Measurements from ENCODE around the gene OR13C5. TPM values are rescaled to one million over a fixed set of nuclear protein-coding genes. Genes with fewer than 3 reads are reported as not detected.

OR13C5 gene
- total and polyA plus RNA-seq, 2 of the 13 experiments (the other 11 are each of a cell fraction or from before 2014, with no cell fraction given): not detected

- Histone ChIP-seq H3K79me2 (ENCODE audit: insufficient read depth, low read length) (no peaks in the 10 kb centered on the region), H3K27me3 (ENCODE audit: control insufficient read depth in 1 of 2, insufficient read depth in 2 of 2, low read length in 2 of 2) (no peaks in the 10 kb centered on the region), H3K4me1 (ENCODE audit: insufficient read depth, low read length) (no peaks in the 10 kb centered on the region), H2AFZ (ENCODE audit: low read length) (no peak overlapping the region), H3K27ac (ENCODE audit: extremely low read length, insufficient read depth, low read length) (no peak overlapping the region), H3K4me2 (ENCODE audit: low read depth, low read length) (no peak overlapping the region), H3K9me3 (ENCODE audit: low read length) (no peaks in the 10 kb centered on the region), H3K9ac (ENCODE audit: insufficient read depth, low read depth, low read length) (no peak overlapping the region), H3K4me3 (replicated peaks in 1 of 3; ENCODE audit: insufficient read depth in 1 of 3, low read depth in 2 of 3, low read length in 3 of 3) (no peak overlapping the region), H4K20me1 (ENCODE audit: insufficient read depth, low read length) (no peaks in the 10 kb centered on the region), H3K36me3 (replicated peaks in 1 of 2; ENCODE audit: control insufficient read depth in 1 of 2, insufficient read depth in 2 of 2, low read length in 2 of 2) (no peaks in the 10 kb centered on the region)
- WGBS (ENCODE audit: low lambda C conversion rate): 0% methylated on average over 1 of the region's 1 CpG
- no peak for FAIRE-seq
- CTCF ChIA-PET (ENCODE audit: low intra/inter-chr PET ratio, low total read pairs): no interaction called here
- ATAC-seq: no peak
- POLR2A ChIA-PET: no interaction called here
- in situ Hi-C loops (cut with HindIII; ENCODE audit: extremely low pct_ligation_motif_present, low pct_unique_long_range_greater_than_20kb): no loop called here
- no peak for DNase-seq (ENCODE audit: low spot score)
- no TSS peak for BruUV-seq (replicated peaks)
- intact Hi-C loops (cut with micrococcal nuclease; ENCODE audit: unreplicated experiment): no loop called here
- TF ChIP-seq ZNF777 (CRISPR knock-in tag; IDR thresholded peaks at IDR 0.05) (no peak), ZNF136 (CRISPR knock-in tag; IDR thresholded peaks at IDR 0.05; ENCODE audit: low read depth) (no peak)
Measured at GRCh38 chr9:104564358-104564757, 34.9 kb downstream of the OR13C5 start.

GRCh38 chr9:104556830-104557634, 42.2 kb downstream of the OR13C5 start:
- FAIRE-seq (no peak), DNase-seq (ENCODE audit: low spot score) (no peak), ATAC-seq (no peak)
- ChIA-PET POLR2A (no interaction called here), CTCF (ENCODE audit: low intra/inter-chr PET ratio, low total read pairs) (no interaction called here)
- in situ Hi-C loops (cut with HindIII; ENCODE audit: extremely low pct_ligation_motif_present, low pct_unique_long_range_greater_than_20kb) (no loop called here), intact Hi-C loops (cut with micrococcal nuclease; ENCODE audit: unreplicated experiment) (no loop called here)
- no peak for TF ChIP-seq ARHGAP35 (CRISPR knock-in tag; IDR thresholded peaks at IDR 0.05; ENCODE audit: borderline replicate concordance)
- no peak for TF ChIP-seq BHLHE40 (IDR thresholded peaks at IDR 0.05; ENCODE audit: low read length)
- no peak for TF ChIP-seq CBX5 (CRISPR knock-in tag; IDR thresholded peaks at IDR 0.05; ENCODE audit: borderline replicate concordance)
- no peak for TF ChIP-seq ZFP36L1 (CRISPR knock-in tag; IDR thresholded peaks at IDR 0.05)
- TF ChIP-seq MED1 (CRISPR knock-in tag; IDR thresholded peaks at IDR 0.05): no peak
- TF ChIP-seq CAMTA2 (CRISPR knock-in tag; IDR thresholded peaks at IDR 0.05; ENCODE audit: borderline replicate concordance): no peak
- TF ChIP-seq JUN (CRISPR knock-in tag; IDR thresholded peaks at IDR 0.05): no peak
- TF ChIP-seq SRSF9 (IDR thresholded peaks at IDR 0.05; ENCODE audit: borderline replicate concordance, insufficient read depth, low read depth, low read length, poor library complexity, severe bottlenecking): no peak
- Histone ChIP-seq H4K20me1 (ENCODE audit: insufficient read depth, low read length) (no peaks in the 10 kb centered on the region), H3K9ac (ENCODE audit: insufficient read depth, low read depth, low read length) (no peak overlapping the region), H3K4me3 (replicated peaks in 1 of 3; ENCODE audit: insufficient read depth in 1 of 3, low read depth in 2 of 3, low read length in 3 of 3) (no peak overlapping the region), H3K79me2 (ENCODE audit: insufficient read depth, low read length) (no peaks in the 10 kb centered on the region), H3K4me1 (ENCODE audit: insufficient read depth, low read length) (no peaks in the 10 kb centered on the region), H3K9me3 (ENCODE audit: low read length) (no peaks in the 10 kb centered on the region), H3K27me3 (ENCODE audit: control insufficient read depth in 1 of 2, insufficient read depth in 2 of 2, low read length in 2 of 2) (no peaks in the 10 kb centered on the region), H3K4me2 (ENCODE audit: low read depth, low read length) (no peak overlapping the region), H2AFZ (ENCODE audit: low read length) (no peak overlapping the region), H3K36me3 (replicated peaks in 1 of 2; ENCODE audit: control insufficient read depth in 1 of 2, insufficient read depth in 2 of 2, low read length in 2 of 2) (no peaks in the 10 kb centered on the region), H3K27ac (ENCODE audit: extremely low read length, insufficient read depth, low read length) (no peak overlapping the region)
- BruUV-seq (replicated peaks): no TSS peak
- WGBS (ENCODE audit: low lambda C conversion rate): 37% methylated on average over 5 of the region's 8 CpGs

All from HepG2 (cell line).